Measurements from ENCODE around the gene NOX4.

NOX4 gene

GRCh38 chr11:89279176-89279575 is 212.0 kb downstream of the NOX4 start:
- Histone ChIP-seq H3K27ac (no peak overlapping the region), H3K4me3 (no peak overlapping the region)
- DNase-seq (ENCODE audit: low spot score), result no peak
- TF ChIP-seq CTCF (IDR thresholded peaks at IDR 0.05), result no peak

- Histone ChIP-seq H3K27ac (no peak overlapping the region), H3K4me3 (no peak overlapping the region)
- DNase-seq (ENCODE audit: low spot score), result no peak
- no peak for TF ChIP-seq CTCF (IDR thresholded peaks at IDR 0.05)
Observed at GRCh38 chr11:89275966-89276365, 215.2 kb downstream of the NOX4 start.
